ENCODE data around the gene CDH13.

Gene CDH13

GRCh38 chr16:83356266-83356665 is 729.5 kb downstream of the CDH13 start:
- no peak for TF ChIP-seq FOXP2 (optimal IDR thresholded peaks at IDR 0.05; ENCODE audit: borderline replicate concordance, extremely low read depth, extremely low read length, insufficient read depth)
- no peak for TF ChIP-seq TAF1 (IDR thresholded peaks at IDR 0.05; ENCODE audit: borderline replicate concordance, insufficient read depth, low read length)
- no peak for TF ChIP-seq POLR2AphosphoS5 (IDR thresholded peaks at IDR 0.05; ENCODE audit: low read depth, low read length)
- TF ChIP-seq, protein P1, sequence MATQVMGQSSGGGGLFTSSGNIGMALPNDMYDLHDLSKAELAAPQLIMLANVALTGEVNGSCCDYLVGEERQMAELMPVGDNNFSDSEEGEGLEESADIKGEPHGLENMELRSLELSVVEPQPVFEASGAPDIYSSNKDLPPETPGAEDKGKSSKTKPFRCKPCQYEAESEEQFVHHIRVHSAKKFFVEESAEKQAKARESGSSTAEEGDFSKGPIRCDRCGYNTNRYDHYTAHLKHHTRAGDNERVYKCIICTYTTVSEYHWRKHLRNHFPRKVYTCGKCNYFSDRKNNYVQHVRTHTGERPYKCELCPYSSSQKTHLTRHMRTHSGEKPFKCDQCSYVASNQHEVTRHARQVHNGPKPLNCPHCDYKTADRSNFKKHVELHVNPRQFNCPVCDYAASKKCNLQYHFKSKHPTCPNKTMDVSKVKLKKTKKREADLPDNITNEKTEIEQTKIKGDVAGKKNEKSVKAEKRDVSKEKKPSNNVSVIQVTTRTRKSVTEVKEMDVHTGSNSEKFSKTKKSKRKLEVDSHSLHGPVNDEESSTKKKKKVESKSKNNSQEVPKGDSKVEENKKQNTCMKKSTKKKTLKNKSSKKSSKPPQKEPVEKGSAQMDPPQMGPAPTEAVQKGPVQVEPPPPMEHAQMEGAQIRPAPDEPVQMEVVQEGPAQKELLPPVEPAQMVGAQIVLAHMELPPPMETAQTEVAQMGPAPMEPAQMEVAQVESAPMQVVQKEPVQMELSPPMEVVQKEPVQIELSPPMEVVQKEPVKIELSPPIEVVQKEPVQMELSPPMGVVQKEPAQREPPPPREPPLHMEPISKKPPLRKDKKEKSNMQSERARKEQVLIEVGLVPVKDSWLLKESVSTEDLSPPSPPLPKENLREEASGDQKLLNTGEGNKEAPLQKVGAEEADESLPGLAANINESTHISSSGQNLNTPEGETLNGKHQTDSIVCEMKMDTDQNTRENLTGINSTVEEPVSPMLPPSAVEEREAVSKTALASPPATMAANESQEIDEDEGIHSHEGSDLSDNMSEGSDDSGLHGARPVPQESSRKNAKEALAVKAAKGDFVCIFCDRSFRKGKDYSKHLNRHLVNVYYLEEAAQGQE (IDR thresholded peaks at IDR 0.05; ENCODE audit: insufficient read depth in 1 of 2, low read depth in 2 of 2, low read length in 2 of 2): no peak
- no peak for TF ChIP-seq SIN3A (IDR thresholded peaks at IDR 0.05; ENCODE audit: borderline replicate concordance, insufficient read depth, low read length)

- no peak for TF ChIP-seq POLR2AphosphoS5 (IDR thresholded peaks at IDR 0.05; ENCODE audit: low read depth, low read length)
- TF ChIP-seq SIN3A (IDR thresholded peaks at IDR 0.05; ENCODE audit: borderline replicate concordance, insufficient read depth, low read length): no peak
- TF ChIP-seq TAF1 (IDR thresholded peaks at IDR 0.05; ENCODE audit: borderline replicate concordance, insufficient read depth, low read length): no peak
- TF ChIP-seq, protein P1 (IDR thresholded peaks at IDR 0.05; ENCODE audit: insufficient read depth in 1 of 2, low read depth in 2 of 2, low read length in 2 of 2): no peak
- no peak for TF ChIP-seq FOXP2 (optimal IDR thresholded peaks at IDR 0.05; ENCODE audit: borderline replicate concordance, extremely low read depth, extremely low read length, insufficient read depth)
Observed at GRCh38 chr16:83356986-83357385, 730.2 kb downstream of the CDH13 start.

DNA sequence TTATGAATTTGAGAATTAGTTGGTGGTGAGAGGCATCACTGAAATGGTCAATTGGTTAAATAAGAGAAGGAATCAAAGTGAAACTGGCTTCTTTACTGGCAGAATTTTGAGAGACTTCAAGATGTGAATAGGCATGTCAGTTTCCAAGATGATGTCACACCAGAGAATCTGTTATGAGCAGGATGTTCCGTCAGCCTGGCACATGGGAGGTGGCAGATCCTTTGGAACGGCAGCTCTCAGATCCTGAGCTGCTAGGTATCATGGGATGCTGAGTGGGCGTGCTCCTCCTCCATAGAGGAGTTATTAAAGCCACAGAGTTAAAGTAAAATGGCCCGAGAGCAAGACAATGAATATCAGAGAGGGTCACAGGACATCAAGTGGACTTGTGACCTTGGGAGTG is 736.8 kb downstream of the CDH13 start:
- no peak for TF ChIP-seq TAF1 (IDR thresholded peaks at IDR 0.05; ENCODE audit: borderline replicate concordance, insufficient read depth, low read length)
- TF ChIP-seq, protein P1 (IDR thresholded peaks at IDR 0.05; ENCODE audit: insufficient read depth in 1 of 2, low read depth in 2 of 2, low read length in 2 of 2): no peak

GRCh38 chr16:83365166-83365565 is 738.4 kb downstream of the CDH13 start:
- no peak for TF ChIP-seq FOXP2 (optimal IDR thresholded peaks at IDR 0.05; ENCODE audit: borderline replicate concordance, extremely low read depth, extremely low read length, insufficient read depth)
- TF ChIP-seq TAF1 (IDR thresholded peaks at IDR 0.05; ENCODE audit: borderline replicate concordance, insufficient read depth, low read length): no peak
- TF ChIP-seq SIN3A (IDR thresholded peaks at IDR 0.05; ENCODE audit: borderline replicate concordance, insufficient read depth, low read length): no peak
- TF ChIP-seq POLR2AphosphoS5 (IDR thresholded peaks at IDR 0.05; ENCODE audit: low read depth, low read length): no peak
- TF ChIP-seq, protein P1 (IDR thresholded peaks at IDR 0.05; ENCODE audit: insufficient read depth in 1 of 2, low read depth in 2 of 2, low read length in 2 of 2): no peak

DNA sequence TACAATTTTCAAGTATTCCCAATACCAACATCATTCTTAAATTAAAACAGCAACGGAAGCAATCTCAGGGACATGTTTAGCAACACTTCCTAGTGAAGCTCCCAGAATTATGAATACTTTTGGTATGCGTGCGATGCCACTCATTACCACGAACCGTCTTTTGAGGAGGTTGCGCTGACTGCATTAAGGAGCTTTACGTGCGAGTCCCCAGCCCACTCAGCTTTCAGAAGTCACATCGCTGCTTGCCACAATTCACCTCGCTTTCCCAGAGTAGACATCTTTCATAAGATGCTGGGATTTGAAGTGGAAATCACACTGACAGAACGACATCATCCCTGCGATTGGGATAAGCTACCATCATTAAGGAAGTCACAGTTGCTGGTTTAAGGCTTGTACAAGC is 739.5 kb downstream of the CDH13 start:
- TF ChIP-seq POLR2AphosphoS5 (IDR thresholded peaks at IDR 0.05; ENCODE audit: low read depth, low read length): no peak
- no peak for TF ChIP-seq FOXP2 (optimal IDR thresholded peaks at IDR 0.05; ENCODE audit: borderline replicate concordance, extremely low read depth, extremely low read length, insufficient read depth)
- TF ChIP-seq TAF1 (IDR thresholded peaks at IDR 0.05; ENCODE audit: borderline replicate concordance, insufficient read depth, low read length): no peak
- no peak for TF ChIP-seq SIN3A (IDR thresholded peaks at IDR 0.05; ENCODE audit: borderline replicate concordance, insufficient read depth, low read length)
